HepG2 (cell line): Measurements from ENCODE around the gene RPS27L. TPM values are rescaled to one million over a fixed set of nuclear protein-coding genes. Genes with fewer than 3 reads are reported as not detected.
A peak's percentile ranks its signal among the peaks of the same experiment; 100 is the strongest.

Experiments used
- ATF4 ChIP-seq, 2 experiments: fragments of 450-650 bp in 1 of 2; sonication (generic) in 1 of 2; formaldehyde crosslinking; IDR thresholded peaks; 2 replicates each; pipeline versions ENCODE4 v1.5.0 to v1.8.0; 2020 to 2022; ENCODE audit warnings: mild to moderate bottlenecking in 1 of 2, missing genetic modification reagents in 1 of 2
- HOXA5 ChIP-seq: sonication (generic); formaldehyde crosslinking; IDR thresholded peaks from 2 replicates; pipeline ENCODE4 v1.4.0; 2020; ENCODE audit warnings: missing genetic modification reagents
- POGK ChIP-seq: sonication (generic); formaldehyde crosslinking; conservative IDR thresholded peaks from 2 replicates; pipeline ENCODE4 v1.8.0; 2022; ENCODE audit warnings: mild to moderate bottlenecking, moderate library complexity, missing genetic modification reagents
- SKIL ChIP-seq: sonication (generic); formaldehyde crosslinking; IDR thresholded peaks from 2 replicates; pipeline ENCODE4 v1.8.0; 2022; ENCODE audit warnings: missing genetic modification reagents, mild to moderate bottlenecking, moderate library complexity, borderline replicate concordance
- SMYD3 ChIP-seq: sonication (generic); formaldehyde crosslinking; IDR thresholded peaks from 2 replicates; pipeline ENCODE4 v1.8.1; 2023; ENCODE audit warnings: mild to moderate bottlenecking, missing genetic modification reagents
- SNAPC2 ChIP-seq: sonication (generic); formaldehyde crosslinking; IDR thresholded peaks from 2 replicates; pipeline ENCODE4 v1.8.1; 2022; ENCODE audit warnings: mild to moderate bottlenecking, missing genetic modification reagents
- STAT6 ChIP-seq: sonication (generic); formaldehyde crosslinking; IDR thresholded peaks from 2 replicates; pipeline ENCODE4 v1.4.0; 2020; ENCODE audit warnings: missing genetic modification reagents, mild to moderate bottlenecking, borderline replicate concordance
- TEAD3 ChIP-seq: optimal IDR thresholded peaks from 2 replicates; pipeline ENCODE3; 2016; ENCODE audit warnings: borderline replicate concordance
- ZGPAT ChIP-seq: IDR thresholded peaks from 2 replicates; pipeline ENCODE4 v1.6.1; 2016; ENCODE audit warnings: mild to moderate bottlenecking
- ZNF101 ChIP-seq: sonication (generic); formaldehyde crosslinking; IDR thresholded peaks from 2 replicates; pipeline ENCODE4 v1.4.0; 2020; ENCODE audit warnings: mild to moderate bottlenecking, low read depth, missing genetic modification reagents, borderline replicate concordance
- ZNF281 ChIP-seq: sonication (generic); formaldehyde crosslinking; IDR thresholded peaks from 2 replicates; pipeline ENCODE4 v1.4.0; 2020; ENCODE audit warnings: missing genetic modification reagents, borderline replicate concordance
- ZNF772 ChIP-seq: sonication (generic); formaldehyde crosslinking; IDR thresholded peaks from 2 replicates; pipeline ENCODE4 v1.5.0; 2020; ENCODE audit warnings: mild to moderate bottlenecking, missing genetic modification reagents
- ZNF816 ChIP-seq: sonication (generic); formaldehyde crosslinking; IDR thresholded peaks from 2 replicates; pipeline ENCODE4 v1.8.0; 2022; ENCODE audit warnings: missing genetic modification reagents, mild to moderate bottlenecking, borderline replicate concordance
- polyA plus RNA-seq, 8 experiments: library from polyadenylated mRNA; depleted of rRNA in 3 of 8; stranded (reverse) in 7 of 8; unstranded in 1 of 8; fragments of >200 nt; fragmentation: Illumina TruSeq in 4 of 8; extraction: Trizol in 4 of 8; gene quantifications; 2 replicates each; pipeline versions ENCODE4 v1.2.1 to v1.2.3, GENCODE V29; 2011 to 2016; ENCODE audit warnings: low read depth in 4 of 8, missing spikeins in 1 of 8, mixed read lengths in 1 of 8; ENCODE audit not compliant: insufficient read depth in 1 of 8
- total RNA-seq, 5 experiments: library from RNA; depleted of rRNA; stranded (reverse); fragments of >200 nt; fragmentation: Illumina TruSeq; extraction: Trizol; gene quantifications; 2 replicates each; pipeline ENCODE4 v1.2.3, GENCODE V29; 2016; ENCODE audit warnings: low read depth in 1 of 5

The RPS27L gene
- total and polyA plus RNA-seq, 2 of the 13 experiments (the other 11 are each of a cell fraction or from before 2014, with no cell fraction given): 231 to 433 TPM

- TF ChIP-seq POGK: peak; percentile 59
- peak; percentile 65; the same call in 1 of the 2 replicates for TF ChIP-seq HOXA5
- TF ChIP-seq ZGPAT (CRISPR knock-in tag): peak; percentile 70; the same call in 1 of the 2 replicates
- no peak; the same call in 1 of the 2 replicates for TF ChIP-seq ZNF281 (CRISPR knock-in tag)
- TF ChIP-seq SNAPC2 (CRISPR knock-in tag): no peak
- no peak for TF ChIP-seq ZNF101 (CRISPR knock-in tag)
- TF ChIP-seq ZNF772 (CRISPR knock-in tag): peak; percentile 92
- TF ChIP-seq TEAD3: no peak
- TF ChIP-seq SKIL: 0 out of 2 replicates have a peak, but pooled peaks have one; percentile 60
- TF ChIP-seq ATF4 (CRISPR knock-in tag; IDR thresholded peaks at IDR 0.05): peak in 1 of 2 experiments; percentile 80; a peak in 2 of 4 replicates
- TF ChIP-seq SMYD3 (CRISPR knock-in tag): no peak
- no peak for TF ChIP-seq ZNF816
- no peak; the same call in 1 of the 2 replicates for TF ChIP-seq STAT6
Observed at GRCh38 chr15:63157118-63157843, at the start of gene RPS27L (continued).
